Activated CD8-positive, alpha-beta memory T cell treated with anti-CD3 and anti-CD28 coated beads, Interleukin-2, amount 10 ng/mL, durations not matched to agents 7 days and 5 days (primary cell): ENCODE results near the gene ZNF423. TPM values are rescaled to one million over a fixed set of nuclear protein-coding genes. Genes with fewer than 3 reads are reported as not detected.

Source experiments
- ATAC-seq: fragments of 150-1000 bp; cut with Tn5 transposase; one replicate; pipeline ENCODE4 v1.10.0; 2021; ENCODE audit warnings: moderate library complexity
- CTCF ChIA-PET: fragments of 350-600 bp; sonication (Branson Sonifier 250); formaldehyde crosslinking; loops from one replicate; lab custom pipeline; 2021; ENCODE audit warnings: antibody characterized with exemption; lab: Charles Lee
- DNase-seq: peaks from one replicate; pipeline ENCODE4 v3.0.0-alpha.2; 2020
- H3K27ac Mint-ChIP-seq: one replicate; pipeline ENCODE4 v1.8.0; 2021; ENCODE audit warnings: mild to moderate bottlenecking, mixed read lengths
- H3K27me3 Mint-ChIP-seq: one replicate; pipeline ENCODE4 v1.8.0; 2021; ENCODE audit warnings: mixed read lengths
- H3K36me3 Mint-ChIP-seq: one replicate; pipeline ENCODE4 v1.8.0; 2021; ENCODE audit warnings: mild to moderate bottlenecking, mixed read lengths
- H3K4me1 Mint-ChIP-seq: one replicate; pipeline ENCODE4 v1.8.0; 2021; ENCODE audit warnings: mixed read lengths
- H3K4me3 Mint-ChIP-seq: one replicate; pipeline ENCODE4 v1.8.0; 2021; ENCODE audit warnings: mild to moderate bottlenecking, moderate library complexity, mixed read lengths
- H3K9me3 Mint-ChIP-seq: one replicate; pipeline ENCODE4 v1.8.0; 2022; ENCODE audit warnings: low read depth, mixed read lengths
- total RNA-seq, 2 experiments: library from RNA; stranded (reverse); gene quantifications; one replicate each; pipeline ENCODE4 v1.2.3, GENCODE V29; 2021

ZNF423 gene
- total RNA-seq, 2 experiments from 2014 or later: not detected

DNA sequence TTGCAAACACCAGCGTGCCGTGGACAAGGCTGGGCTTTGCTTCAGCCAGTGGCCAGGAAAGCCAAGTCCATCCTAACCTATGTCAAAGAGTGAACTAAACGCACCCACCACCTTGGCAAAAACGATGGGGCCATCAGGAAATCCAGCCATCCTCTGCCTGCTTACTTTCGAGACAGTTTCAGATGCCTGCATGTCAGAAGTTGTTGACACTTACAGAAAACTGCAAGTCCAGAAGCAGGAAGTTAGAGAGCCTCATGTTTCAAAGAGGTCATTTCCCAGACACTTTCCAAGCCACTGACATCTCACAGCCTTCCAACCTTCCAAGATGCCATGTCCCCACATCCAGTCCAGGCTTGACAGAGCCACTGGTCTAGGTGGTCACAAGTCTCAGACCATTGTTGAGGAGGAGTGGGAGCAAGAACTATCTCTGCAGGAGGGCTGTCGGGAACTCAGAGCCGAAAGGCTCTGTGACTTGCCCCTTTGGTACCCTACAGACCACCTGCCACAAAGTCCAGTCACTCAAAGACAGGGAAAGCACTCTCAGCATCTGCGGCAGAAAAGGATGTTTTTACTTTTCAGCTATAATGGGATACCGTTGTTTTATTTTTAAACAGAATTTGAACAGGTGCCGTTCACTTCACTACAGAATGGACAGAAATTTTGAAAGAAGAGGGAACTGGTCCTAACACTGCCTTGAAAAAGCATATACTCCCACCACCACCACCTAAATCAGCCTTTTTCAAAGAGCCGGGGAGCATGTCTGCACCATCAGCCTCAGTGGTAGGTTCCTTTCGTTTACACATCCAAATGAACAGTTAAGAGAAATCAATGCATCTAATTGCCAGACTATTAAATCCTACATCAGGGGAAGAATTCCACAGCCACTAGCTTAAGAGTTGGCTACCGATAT is 5.1 kb downstream of the ZNF423 start:
- no peak overlapping the region for H3K4me3 Mint-ChIP-seq
- no peak for ATAC-seq

DNA sequence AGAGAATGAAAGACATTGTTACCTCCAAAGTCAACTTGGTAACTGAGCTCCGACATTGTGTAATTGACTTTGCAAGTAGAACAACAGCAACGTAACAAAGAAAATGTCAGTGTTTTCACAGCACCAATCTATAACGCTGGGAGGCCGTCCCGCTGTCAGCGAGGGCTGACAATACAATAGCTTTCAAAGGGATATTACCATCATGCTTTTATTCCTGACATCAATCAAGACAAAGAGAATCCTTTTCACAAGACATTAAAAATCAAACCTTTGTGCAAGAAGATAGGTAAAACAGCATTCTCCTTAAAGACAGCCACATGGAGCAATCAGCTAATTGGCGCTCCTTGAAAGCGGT is 6.2 kb downstream of the ZNF423 start:
- no peaks in the 10 kb centered on the region for H3K4me1 Mint-ChIP-seq
- H3K36me3 Mint-ChIP-seq: no peaks in the 10 kb centered on the region
- peaks cover 62% of the 10 kb centered on the region for H3K27me3 Mint-ChIP-seq
- H3K9me3 Mint-ChIP-seq: no peaks in the 10 kb centered on the region
- CTCF ChIA-PET: no interaction called here
- DNase-seq: no peak
- no peak overlapping the region for H3K4me3 Mint-ChIP-seq
- H3K27ac Mint-ChIP-seq: no peak overlapping the region
- ATAC-seq: no peak

More for the DNA sequence above, 5.1 kb downstream of the ZNF423 start:
- CTCF ChIA-PET: no interaction called here
- no peak for DNase-seq
- no peaks in the 10 kb centered on the region for H3K36me3 Mint-ChIP-seq
- H3K27ac Mint-ChIP-seq: no peak overlapping the region
- H3K9me3 Mint-ChIP-seq: no peaks in the 10 kb centered on the region
- H3K4me1 Mint-ChIP-seq: no peaks in the 10 kb centered on the region
- peaks cover 62% of the 10 kb centered on the region for H3K27me3 Mint-ChIP-seq

DNA sequence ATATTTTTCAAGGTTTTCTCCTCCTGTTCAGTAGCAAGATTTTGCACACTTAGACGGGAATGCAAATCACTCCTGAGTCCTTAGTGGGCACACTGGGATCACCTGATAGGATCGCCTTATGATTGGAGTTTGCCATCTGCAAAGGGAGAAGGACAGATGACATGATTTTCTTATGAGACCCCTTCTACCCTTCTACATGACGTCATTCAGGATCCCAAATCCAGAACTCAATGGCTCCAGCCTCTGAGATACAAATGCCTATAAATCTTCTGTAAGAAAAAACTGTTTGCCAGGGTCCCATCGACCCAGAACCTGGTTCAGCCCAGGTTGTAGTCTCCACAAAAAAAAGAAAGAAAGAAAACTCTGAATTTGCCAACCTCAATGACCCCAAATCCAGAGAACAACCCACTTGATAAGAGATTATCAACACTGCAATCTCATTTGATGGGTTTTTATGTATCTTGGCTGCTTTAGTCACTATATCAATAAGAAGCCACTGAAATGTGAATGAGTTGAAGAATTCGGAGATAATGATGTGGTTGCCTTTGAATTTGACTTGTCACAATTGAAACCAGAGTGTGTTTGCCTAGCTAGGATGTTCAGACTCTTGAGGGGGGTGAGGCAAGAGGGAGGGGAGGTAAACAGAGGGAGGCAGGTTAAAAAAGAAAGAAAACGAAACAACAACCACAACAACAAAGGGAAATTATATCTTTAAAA is 6.7 kb downstream of the ZNF423 start:
- no peak for ATAC-seq
- CTCF ChIA-PET: no interaction called here
- Mint-ChIP-seq H3K9me3 (no peaks in the 10 kb centered on the region), H3K27ac (no peak overlapping the region), H3K4me1 (no peaks in the 10 kb centered on the region), H3K4me3 (no peak overlapping the region), H3K36me3 (no peaks in the 10 kb centered on the region), H3K27me3 (peaks cover 58% of the 10 kb centered on the region)
- no peak for DNase-seq

DNA sequence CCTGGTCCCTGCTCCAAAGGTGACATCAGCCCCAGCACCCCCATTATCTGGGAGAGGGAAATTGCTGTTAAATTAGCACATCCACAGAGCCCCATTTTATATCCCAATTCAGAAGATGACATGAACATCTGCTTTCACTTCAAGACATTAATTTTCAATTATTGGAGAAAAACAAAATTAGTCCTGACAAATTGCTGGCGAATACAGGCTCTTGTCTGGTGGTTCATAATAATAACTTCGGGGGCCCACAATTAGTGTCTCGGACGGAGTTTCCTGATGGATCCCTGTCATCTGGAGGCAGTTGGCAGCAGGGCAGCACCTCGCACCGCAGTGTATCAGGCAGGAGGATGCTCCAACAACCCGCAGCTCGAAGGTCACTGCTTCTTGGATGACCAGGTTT is 7.4 kb downstream of the ZNF423 start:
- H3K36me3 Mint-ChIP-seq: no peaks in the 10 kb centered on the region
- peaks cover 51% of the 10 kb centered on the region for H3K27me3 Mint-ChIP-seq
- no peak overlapping the region for H3K27ac Mint-ChIP-seq
- H3K4me1 Mint-ChIP-seq: no peaks in the 10 kb centered on the region
- ATAC-seq: no peak
- no peaks in the 10 kb centered on the region for H3K9me3 Mint-ChIP-seq
- DNase-seq: no peak
- no peak overlapping the region for H3K4me3 Mint-ChIP-seq
- CTCF ChIA-PET: no interaction called here

DNA sequence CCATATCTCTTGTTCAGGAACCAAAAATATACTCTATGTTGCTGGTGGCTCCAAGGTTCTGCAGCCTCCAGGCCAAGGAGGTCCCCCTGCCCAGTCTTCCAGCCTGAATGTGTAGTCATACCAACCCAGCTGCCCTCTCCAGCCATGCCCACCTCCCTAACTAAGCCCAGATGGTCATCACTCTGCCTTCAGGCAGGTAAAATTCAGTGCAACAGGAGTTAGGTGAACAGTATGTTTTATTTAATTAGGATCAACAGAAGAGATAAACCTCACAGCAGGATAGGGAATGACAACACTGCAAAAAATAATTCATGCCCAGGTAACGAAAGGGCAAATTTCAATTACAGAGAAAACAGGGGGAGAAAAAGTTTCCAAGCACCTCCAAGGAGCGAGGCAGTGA is 9.1 kb downstream of the ZNF423 start:
- H3K27ac Mint-ChIP-seq: no peak overlapping the region
- peaks cover 38% of the 10 kb centered on the region for H3K27me3 Mint-ChIP-seq
- H3K36me3 Mint-ChIP-seq: no peaks in the 10 kb centered on the region
- H3K9me3 Mint-ChIP-seq: no peaks in the 10 kb centered on the region
- DNase-seq: no peak
- no peak for ATAC-seq
- H3K4me1 Mint-ChIP-seq: no peaks in the 10 kb centered on the region
- CTCF ChIA-PET: interaction anchor here (1.1 to 2.3 kb wide), 2 partner anchors 11 to 110 kb away, joined by 3 to 8 read pairs; no protein-coding TSS in a partner anchor
- no peak overlapping the region for H3K4me3 Mint-ChIP-seq

DNA sequence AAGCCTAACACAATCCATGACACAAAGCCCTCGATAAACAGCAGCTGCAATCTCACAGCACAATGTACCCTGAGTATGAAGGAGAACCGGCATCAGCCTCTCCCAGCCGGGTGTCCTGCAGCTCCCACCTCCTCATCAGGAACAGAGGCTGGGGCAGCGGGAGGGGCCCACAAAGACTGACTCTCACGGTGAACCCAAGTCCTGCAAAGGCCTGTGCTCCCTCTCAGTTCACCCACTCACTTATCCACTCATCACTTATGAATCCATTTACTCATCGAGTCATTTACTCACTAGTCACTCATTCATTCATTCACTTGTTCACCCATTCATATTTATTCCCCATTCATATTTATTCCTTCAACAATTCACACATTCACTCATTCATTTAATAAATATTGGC is 11.6 kb downstream of the ZNF423 start:
- H3K4me1 Mint-ChIP-seq: no peaks in the 10 kb centered on the region
- H3K9me3 Mint-ChIP-seq: no peaks in the 10 kb centered on the region
- H3K27ac Mint-ChIP-seq: no peak overlapping the region
- DNase-seq (no peak), ATAC-seq (no peak)
- H3K36me3 Mint-ChIP-seq: no peaks in the 10 kb centered on the region
- peaks cover 24% of the 10 kb centered on the region for H3K27me3 Mint-ChIP-seq
- no peak overlapping the region for H3K4me3 Mint-ChIP-seq
- CTCF ChIA-PET: no interaction called here

DNA sequence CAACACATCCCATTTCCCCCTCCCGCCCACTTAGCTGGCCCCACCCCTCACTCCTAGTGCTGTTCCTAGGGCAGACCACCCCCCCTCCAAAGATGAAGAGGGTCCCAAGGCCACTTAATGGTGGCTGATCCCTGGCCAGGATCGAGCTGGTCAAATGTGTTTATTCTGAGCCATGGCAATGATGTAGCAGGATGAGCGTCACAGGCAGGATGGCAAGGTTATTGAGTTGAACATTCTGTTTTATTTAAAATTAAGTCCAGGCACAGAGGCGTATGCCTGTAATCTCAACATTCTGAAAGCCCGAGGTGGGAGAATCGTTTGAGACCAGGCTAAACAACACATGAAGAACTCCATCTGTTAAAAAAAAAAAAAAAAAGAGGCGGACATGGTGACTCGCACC is 12.2 kb downstream of the ZNF423 start:
- Mint-ChIP-seq H3K4me3 (no peak overlapping the region), H3K27me3 (peaks cover 18% of the 10 kb centered on the region)

DNA sequence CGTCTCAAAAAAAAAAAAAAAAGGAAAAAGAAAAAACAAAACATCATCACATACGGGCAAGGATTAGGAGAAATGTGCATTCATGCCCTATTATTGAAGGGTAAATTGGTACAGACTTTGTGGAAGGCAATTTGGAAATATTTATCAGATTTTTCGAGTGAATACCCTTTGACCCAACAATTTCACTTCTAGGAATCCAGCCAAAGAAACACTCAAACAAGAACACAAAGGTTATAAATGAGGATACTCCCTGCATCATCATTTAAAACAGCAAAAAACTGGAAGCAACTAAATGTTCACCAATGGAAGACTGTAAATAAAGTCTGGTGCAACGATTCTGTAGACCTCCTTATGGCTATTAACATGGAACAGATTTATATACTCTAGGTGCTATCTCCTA is 12.9 kb downstream of the ZNF423 start:
- CTCF ChIA-PET: no interaction called here
- DNase-seq (no peak), ATAC-seq (no peak)
- no peak overlapping the region for H3K4me3 Mint-ChIP-seq
- H3K27me3 Mint-ChIP-seq: peaks cover 15% of the 10 kb centered on the region
- no peaks in the 10 kb centered on the region for H3K4me1 Mint-ChIP-seq
- no peaks in the 10 kb centered on the region for H3K36me3 Mint-ChIP-seq
- no peaks in the 10 kb centered on the region for H3K9me3 Mint-ChIP-seq
- no peak overlapping the region for H3K27ac Mint-ChIP-seq

More for the DNA sequence above, 12.2 kb downstream of the ZNF423 start:
- ATAC-seq (no peak), DNase-seq (no peak)
- Mint-ChIP-seq H3K4me1 (no peaks in the 10 kb centered on the region), H3K9me3 (no peaks in the 10 kb centered on the region), H3K36me3 (no peaks in the 10 kb centered on the region), H3K27ac (no peak overlapping the region)
- CTCF ChIA-PET: no interaction called here

DNA sequence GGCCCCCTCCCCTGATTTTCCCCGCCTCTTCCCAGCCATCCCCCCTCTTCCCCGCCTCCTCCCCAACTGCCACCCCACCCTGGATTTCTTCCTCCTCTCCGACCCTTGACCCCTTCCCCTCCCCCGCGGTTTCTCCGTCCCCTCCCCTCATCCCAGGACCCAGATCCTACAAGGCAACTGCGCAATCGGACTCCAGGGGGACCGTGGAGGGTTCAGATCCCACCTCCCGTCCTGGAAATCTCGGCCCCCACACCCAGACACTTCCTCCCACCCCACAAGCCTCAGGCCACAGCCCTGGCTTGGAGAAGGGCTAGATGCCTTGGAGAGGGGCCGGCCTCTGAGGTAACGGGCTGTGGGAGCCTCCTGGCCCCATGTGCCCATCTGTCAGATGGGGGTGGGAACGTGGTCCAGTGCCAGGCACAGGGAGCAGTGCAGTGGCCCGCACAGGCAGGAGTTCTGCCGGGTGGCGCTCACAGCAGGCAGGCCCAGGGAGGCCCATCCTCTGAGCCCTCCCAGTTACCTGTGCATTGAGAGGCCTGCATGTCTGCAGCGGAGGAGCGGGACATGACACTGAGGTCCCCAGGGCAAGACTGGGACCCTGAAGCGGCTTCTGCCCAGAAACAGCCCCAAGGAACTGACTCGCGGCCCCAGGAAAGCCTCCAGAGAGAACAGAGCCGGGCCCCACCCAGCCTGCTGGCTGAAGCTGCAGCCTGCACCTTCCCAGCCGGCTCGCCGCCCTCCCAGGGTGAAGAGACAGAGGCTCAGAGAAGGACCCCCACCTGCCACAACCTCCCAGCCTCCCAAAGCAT is 16.7 kb downstream of the ZNF423 start:
- Mint-ChIP-seq H3K27me3 (peaks cover 17% of the 10 kb centered on the region), H3K9me3 (no peaks in the 10 kb centered on the region), H3K4me1 (no peaks in the 10 kb centered on the region), H3K27ac (no peak overlapping the region), H3K4me3 (no peak overlapping the region), H3K36me3 (no peaks in the 10 kb centered on the region)
- ATAC-seq (no peak), DNase-seq (no peak)
- CTCF ChIA-PET: no interaction called here

DNA sequence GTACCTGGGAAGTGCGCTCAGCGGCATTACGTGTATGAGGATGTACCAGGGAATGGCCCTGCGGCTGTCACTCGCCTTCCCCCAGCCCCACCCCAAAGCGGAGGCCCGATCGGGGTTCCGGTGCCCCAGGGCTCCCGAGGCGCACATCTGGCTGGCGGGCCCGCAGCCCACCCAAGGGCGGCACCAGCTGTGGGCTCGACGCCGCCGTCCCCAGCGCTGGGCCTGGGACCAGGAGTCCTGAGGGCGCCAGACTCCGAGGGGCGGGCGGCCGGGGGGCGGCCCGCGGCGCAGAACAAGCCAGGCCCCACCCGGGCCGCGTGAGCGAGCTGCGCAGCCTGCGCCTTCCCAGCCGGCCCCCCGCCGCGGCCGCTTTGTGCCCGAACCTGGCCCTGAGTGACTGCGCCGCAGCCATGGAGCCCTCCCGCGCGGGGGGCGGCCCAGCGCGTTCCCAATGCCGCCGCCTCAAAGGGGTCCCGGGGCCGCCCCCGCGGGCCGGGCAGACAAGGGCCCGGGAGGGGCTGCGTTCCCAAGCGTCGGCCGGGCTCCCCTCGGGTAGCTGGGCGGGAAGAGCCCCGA is 17.4 kb downstream of the ZNF423 start:
- Mint-ChIP-seq H3K27ac (no peak overlapping the region), H3K9me3 (no peaks in the 10 kb centered on the region), H3K4me1 (no peaks in the 10 kb centered on the region), H3K4me3 (no peak overlapping the region), H3K27me3 (peaks cover 17% of the 10 kb centered on the region), H3K36me3 (no peaks in the 10 kb centered on the region)
- ATAC-seq (no peak), DNase-seq (no peak)
- CTCF ChIA-PET: no interaction called here

DNA sequence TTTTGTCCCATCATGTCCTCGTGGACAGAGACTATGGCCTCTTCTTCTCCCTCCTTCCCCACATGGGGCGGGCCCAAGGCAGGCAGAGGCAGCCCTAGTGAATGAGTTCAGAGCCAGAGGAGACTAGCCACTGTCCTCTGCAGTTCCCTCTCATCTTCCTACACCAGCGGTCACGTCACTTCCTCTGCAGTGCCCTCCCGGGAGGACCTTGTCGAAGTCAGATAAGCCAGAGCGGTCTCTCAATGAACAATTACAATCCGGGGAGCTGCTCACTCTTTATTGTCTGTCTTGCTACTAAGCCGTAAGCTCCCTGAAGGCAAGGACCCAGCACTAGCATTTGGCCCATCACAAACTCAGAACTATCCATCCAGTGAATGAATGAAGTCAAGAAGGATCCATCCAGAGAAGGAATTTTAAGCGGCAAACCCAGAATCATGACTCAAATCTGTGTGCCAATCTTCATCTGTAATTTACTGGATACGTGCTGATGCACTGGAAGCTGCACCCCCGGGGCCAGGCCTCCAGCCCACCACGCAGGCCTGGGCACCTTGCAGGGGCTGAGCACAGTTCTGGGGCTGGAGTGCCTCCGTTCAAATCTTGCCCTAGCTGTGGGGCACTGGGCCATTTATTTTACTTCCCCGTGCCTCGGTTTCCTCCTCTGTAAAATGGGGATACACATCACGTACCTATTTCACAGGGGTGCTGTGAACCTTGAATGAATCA is 18.1 kb downstream of the ZNF423 start:
- no peaks in the 10 kb centered on the region for H3K36me3 Mint-ChIP-seq
- H3K27ac Mint-ChIP-seq: no peak overlapping the region
- H3K4me3 Mint-ChIP-seq: no peak overlapping the region
- no peak for ATAC-seq
- no peaks in the 10 kb centered on the region for H3K9me3 Mint-ChIP-seq
- peaks cover 17% of the 10 kb centered on the region for H3K27me3 Mint-ChIP-seq
- DNase-seq: no peak
- CTCF ChIA-PET: no interaction called here
- no peaks in the 10 kb centered on the region for H3K4me1 Mint-ChIP-seq

DNA sequence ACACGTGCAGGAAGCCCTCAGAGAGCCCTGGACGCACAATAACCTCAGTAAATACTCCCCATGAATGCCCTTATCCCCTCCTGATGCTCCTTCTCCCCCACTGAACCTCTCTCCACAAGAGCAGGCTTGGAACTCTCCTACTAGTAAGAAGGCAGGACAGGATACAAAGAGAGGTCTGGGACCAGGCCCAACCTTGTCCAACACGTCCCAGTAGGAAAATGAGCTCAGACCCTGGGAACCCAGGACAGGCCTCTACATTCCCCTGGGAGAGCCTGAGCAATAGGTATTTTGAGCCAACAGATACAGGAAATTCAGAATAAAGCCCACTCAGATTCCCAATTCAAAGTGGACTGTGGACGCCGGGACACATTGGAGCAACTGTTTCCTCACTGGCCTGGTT is 19.2 kb downstream of the ZNF423 start:
- no peaks in the 10 kb centered on the region for H3K36me3 Mint-ChIP-seq
- no peak overlapping the region for H3K4me3 Mint-ChIP-seq
- ATAC-seq (no peak), DNase-seq (no peak)
- CTCF ChIA-PET: no interaction called here
- H3K4me1 Mint-ChIP-seq: no peaks in the 10 kb centered on the region
- H3K27ac Mint-ChIP-seq: no peak overlapping the region
- peaks cover 17% of the 10 kb centered on the region for H3K27me3 Mint-ChIP-seq
- H3K9me3 Mint-ChIP-seq: no peaks in the 10 kb centered on the region

DNA sequence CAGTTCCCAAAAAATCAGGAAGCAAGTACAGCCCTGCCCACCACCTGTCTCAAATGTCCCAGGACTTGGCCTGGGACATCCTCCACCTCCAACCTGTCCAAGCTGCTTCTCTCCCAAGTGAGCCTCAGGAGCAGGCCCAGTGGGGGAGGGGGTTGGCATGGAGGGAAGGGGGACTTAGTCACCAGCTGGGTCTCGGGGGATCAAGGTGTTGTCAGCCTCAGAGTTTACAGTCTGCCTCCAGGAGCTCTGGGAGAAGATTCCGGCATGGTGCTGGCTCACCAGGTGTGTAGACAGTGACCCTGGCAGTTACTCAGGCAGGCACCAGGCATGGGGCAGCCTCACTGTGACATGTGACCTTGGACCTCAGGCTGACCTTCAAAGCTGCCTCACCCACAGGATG is 19.7 kb downstream of the ZNF423 start:
- Mint-ChIP-seq H3K27ac (no peak overlapping the region), H3K27me3 (peaks cover 17% of the 10 kb centered on the region), H3K4me3 (no peak overlapping the region), H3K36me3 (no peaks in the 10 kb centered on the region), H3K4me1 (no peaks in the 10 kb centered on the region), H3K9me3 (no peaks in the 10 kb centered on the region)
- no peak for DNase-seq
- ATAC-seq: no peak
- CTCF ChIA-PET: no interaction called here
